ENCODE data around the gene ST6GALNAC1. TPM values are rescaled to one million over a fixed set of nuclear protein-coding genes. Genes with fewer than 3 reads are reported as not detected.

Gene ST6GALNAC1
- total and polyA plus RNA-seq, 2 of the 8 experiments (the other 6 are each of a cell fraction or from before 2014, with no cell fraction given) = not detected

- peaks cover 33 to 52% (median 41%) of the 10 kb centered on the region in 4 experiments for H3K27me3 ChIP-seq (replicated peaks in 1 of 4; ENCODE audit: control insufficient read depth in 3 of 4, extremely low read depth in 1 of 4, insufficient read depth in 3 of 4, low read length in 3 of 4)
- peaks cover 0 to 2% of the 10 kb centered on the region in 2 experiments for H4K20me1 ChIP-seq (replicated peaks in 1 of 2; ENCODE audit: control insufficient read depth in 1 of 2, insufficient read depth in 2 of 2, low read length in 2 of 2)
- no peak overlapping the region for H3K56ac ChIP-seq (replicated peaks; ENCODE audit: insufficient read length, low read depth, low read length)
- no peak overlapping the region for H3K18ac ChIP-seq (ENCODE audit: extremely low read depth, low read length)
- no peak overlapping the region for H3K4me3 ChIP-seq (ENCODE audit: extremely low read depth in 1 of 4, insufficient read depth in 2 of 4, low read depth in 3 of 4, low read length in 4 of 4)
- no peak overlapping the region for H2AFZ ChIP-seq (ENCODE audit: low read length)
- ChIA-PET POLR2A (ENCODE audit: partially characterized antibody) (interaction anchor here (1.0 to 1.5 kb wide), 3 partner anchors 27 to 36 kb away, joined by 3 to 4 read pairs (median 4); no protein-coding TSS in a partner anchor), CTCF (ENCODE audit: partially characterized antibody) (interaction anchor here (0.9 to 3.4 kb wide), 6 partner anchors 9 to 94 kb away, joined by 3 to 14 read pairs (median 4); no protein-coding TSS in a partner anchor)
- DNase-seq (ENCODE audit: low read depth in 1 of 2, low spot score in 2 of 2) (no peak), FAIRE-seq (no peak)
- no peak overlapping the region for H3K14ac ChIP-seq (ENCODE audit: insufficient read length)
- no peak for TF ChIP-seq RAD21 (IDR thresholded peaks at IDR 0.05 in 1 of 2, conservative IDR thresholded peaks at IDR 0.05 in 1 of 2; ENCODE audit: low read depth in 2 of 2, low read length in 2 of 2)
- no peak for TF ChIP-seq TBP (IDR thresholded peaks at IDR 0.05; ENCODE audit: low read depth, low read length)
- TF ChIP-seq SIN3A (conservative IDR thresholded peaks at IDR 0.05 in 1 of 2, IDR thresholded peaks at IDR 0.05 in 1 of 2; ENCODE audit: low read depth in 1 of 2, low read length in 2 of 2) = no peak
- TF ChIP-seq CHD2 (IDR thresholded peaks at IDR 0.05; ENCODE audit: low read length) = no peak
- no peak for TF ChIP-seq JUND (IDR thresholded peaks at IDR 0.05; ENCODE audit: low read length)
- no peak for TF ChIP-seq CTCF (IDR thresholded peaks at IDR 0.05; ENCODE audit: control extremely low read depth in 1 of 3, insufficient read depth in 1 of 3, low read depth in 1 of 3, low read length in 3 of 3)
- no peak for TF ChIP-seq BCL11A (IDR thresholded peaks at IDR 0.05; ENCODE audit: low read depth in 2 of 2, low read length in 2 of 2)
- no peak for TF ChIP-seq TAF1 (IDR thresholded peaks at IDR 0.05; ENCODE audit: low read depth, low read length)
- TF ChIP-seq MAX (IDR thresholded peaks at IDR 0.05) = no peak
- no peak for TF ChIP-seq CHD1 (IDR thresholded peaks at IDR 0.05; ENCODE audit: low read depth, low read length)
- no peak overlapping the region for H3K9ac ChIP-seq (replicated peaks in 1 of 4; ENCODE audit: extremely low read depth in 1 of 4, low read depth in 3 of 4, low read length in 3 of 4)
- no peak overlapping the region for H2AK5ac ChIP-seq (ENCODE audit: low read depth, low read length)
- no peak overlapping the region for H2BK5ac ChIP-seq (ENCODE audit: low read depth, low read length)
- peaks cover 0 to 16% (median 7%) of the 10 kb centered on the region in 4 experiments; a peak in 6 of 7 replicates for H3K4me1 ChIP-seq (replicated peaks in 1 of 4; ENCODE audit: control insufficient read depth in 3 of 4, insufficient read depth in 4 of 4, low read length in 3 of 4)
- H3K4ac ChIP-seq (replicated peaks; ENCODE audit: insufficient read length, low read depth, low read length) = no peak overlapping the region
- H3K9me3 ChIP-seq (ENCODE audit: insufficient read depth in 2 of 2, low read depth in 1 of 2, low read length in 1 of 2) = 0 out of 4 replicates have a peak, but pooled peaks cover 0 to 2% of the 10 kb centered on the region in 2 experiments
- H2BK120ac ChIP-seq (replicated peaks; ENCODE audit: low read depth, low read length) = no peak overlapping the region
- H3K36me3 ChIP-seq (ENCODE audit: control insufficient read depth in 2 of 4, insufficient read depth in 4 of 4, low read length in 3 of 4) = peaks cover 0 to 9% (median 0%) of the 10 kb centered on the region in 4 experiments; a peak in 1 of 8 replicates
- no peak overlapping the region for H3K4me2 ChIP-seq (ENCODE audit: insufficient read depth in 1 of 2, low read depth in 2 of 2, low read length in 2 of 2)
- no peak overlapping the region for H3K23ac ChIP-seq (ENCODE audit: insufficient read length)
- H4K5ac ChIP-seq (ENCODE audit: insufficient read length, low read depth, low read length) = no peak overlapping the region
- H2BK12ac ChIP-seq (ENCODE audit: low read depth, low read length) = no peak overlapping the region
- no peaks in the 10 kb centered on the region for H3K79me1 ChIP-seq (ENCODE audit: low read depth, low read length)
- no peak overlapping the region for H3K27ac ChIP-seq (ENCODE audit: low read depth, low read length)
- peaks cover 13% of the 10 kb centered on the region for H3K23me2 ChIP-seq (ENCODE audit: low read depth, low read length)
- no peak overlapping the region for H2BK15ac ChIP-seq (ENCODE audit: low read length)
- H2BK20ac ChIP-seq (ENCODE audit: low read length) = no peak overlapping the region
- H4K8ac ChIP-seq (ENCODE audit: extremely low read depth, insufficient read depth, low read length) = no peak overlapping the region
- no peak overlapping the region for H4K91ac ChIP-seq (replicated peaks; ENCODE audit: insufficient read length, low read length)
- no peaks in the 10 kb centered on the region for H3K79me2 ChIP-seq (ENCODE audit: control insufficient read depth in 1 of 2, insufficient read depth in 2 of 2, low read length in 2 of 2)
Observed at GRCh38 chr17:76588182-76588581, 55.4 kb downstream of the ST6GALNAC1 start.
